Stomach smooth muscle (tissue), 2 donors: ENCODE measurements around the gene FADS3.

Source experiments
- H3K27ac ChIP-seq: one replicate; pipeline ENCODE4 v1.7.0; 2013; ENCODE audit warnings: mild to moderate bottlenecking, low read length, inconsistent platforms
- H3K27me3 ChIP-seq, 2 donors: one replicate each; pipeline ENCODE4 v1.7.0; 2013; ENCODE audit warnings: low read length in 2 of 2; ENCODE audit not compliant: insufficient read depth in 2 of 2, control insufficient read depth in 1 of 2
- H3K36me3 ChIP-seq, 2 donors: one replicate each; pipeline ENCODE4 v1.7.0; 2013; ENCODE audit warnings: low read length in 2 of 2; ENCODE audit not compliant: control insufficient read depth in 2 of 2, insufficient read depth in 2 of 2
- H3K4me1 ChIP-seq: one replicate; pipeline ENCODE4 v1.7.0; 2013; ENCODE audit warnings: low read length; ENCODE audit not compliant: control insufficient read depth, insufficient read depth
- H3K4me3 ChIP-seq, 2 donors: one replicate each; pipeline ENCODE4 v1.7.0; 2013; ENCODE audit warnings: low read length in 2 of 2
- H3K9ac ChIP-seq, 2 donors: one replicate each; pipeline ENCODE4 v1.7.0; 2013; ENCODE audit warnings: low read length in 2 of 2, mild to moderate bottlenecking in 1 of 2
- H3K9me3 ChIP-seq, 2 donors: one replicate each; pipeline ENCODE4 v1.7.0; 2013; ENCODE audit warnings: low read length in 2 of 2; ENCODE audit not compliant: control insufficient read depth in 2 of 2
- donor health status: healthy.
- donor health status: Pancreatic carcinoma.

FADS3 gene

DNA sequence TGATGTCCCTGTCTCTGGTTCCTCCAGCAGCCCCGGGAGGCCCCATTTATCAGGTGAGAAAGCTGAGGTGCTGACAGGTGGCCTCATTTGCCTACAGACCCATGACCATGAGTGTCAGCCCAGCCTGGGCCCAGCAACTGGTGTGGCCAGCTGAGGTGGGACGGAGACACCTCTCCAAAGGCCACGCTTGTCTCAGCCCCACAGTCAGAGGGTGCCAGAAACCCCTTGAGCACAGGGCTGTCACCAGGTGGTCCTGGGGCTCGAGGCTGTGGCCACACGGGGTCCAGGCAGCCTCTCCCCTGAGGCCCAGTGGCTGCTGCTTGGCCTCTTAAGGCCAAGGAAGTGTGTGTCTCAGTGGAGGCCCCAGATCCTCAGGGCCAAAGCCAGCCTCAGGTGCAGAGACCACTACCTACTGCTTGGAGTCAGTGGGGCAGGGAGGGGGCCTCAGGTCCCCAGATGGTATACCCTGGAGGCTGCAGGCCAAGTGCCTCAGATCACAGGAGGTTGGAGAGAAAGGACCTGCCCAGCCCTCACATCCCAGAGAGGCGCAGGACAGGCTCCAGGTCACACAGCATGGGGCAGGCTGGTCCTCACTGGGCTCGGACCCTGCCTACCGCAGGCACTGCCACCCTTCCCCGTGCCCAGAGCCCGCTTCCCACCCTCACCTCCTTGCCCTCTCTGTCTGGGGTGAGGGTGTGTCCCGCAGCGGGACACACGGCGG is 14.6 kb upstream of the FADS3 start:
- peaks cover 4 to 8% of the 10 kb centered on the region in 2 donors for H3K36me3 ChIP-seq
- no peaks in the 10 kb centered on the region for H3K9me3 ChIP-seq
- no peaks in the 10 kb centered on the region for H3K27me3 ChIP-seq
- H3K4me3 ChIP-seq: no peak overlapping the region
- no peak overlapping the region for H3K27ac ChIP-seq
- no peak overlapping the region for H3K9ac ChIP-seq
- H3K4me1 ChIP-seq: peaks cover 14% of the 10 kb centered on the region

GRCh38 chr11:61905067-61905696 is 13.8 kb upstream of the FADS3 start:
- no peak overlapping the region for H3K4me3 ChIP-seq
- H3K27me3 ChIP-seq: no peaks in the 10 kb centered on the region
- peaks cover 14% of the 10 kb centered on the region for H3K4me1 ChIP-seq
- H3K27ac ChIP-seq: no peak overlapping the region
- H3K9ac ChIP-seq: no peak overlapping the region
- peaks cover 4 to 8% of the 10 kb centered on the region in 2 donors for H3K36me3 ChIP-seq
- no peaks in the 10 kb centered on the region for H3K9me3 ChIP-seq

- Histone ChIP-seq H3K36me3 (peaks cover 4 to 8% of the 10 kb centered on the region in 2 donors), H3K4me3 (no peak overlapping the region), H3K27me3 (no peaks in the 10 kb centered on the region), H3K4me1 (peaks cover 19% of the 10 kb centered on the region), H3K9ac (no peak overlapping the region), H3K9me3 (no peaks in the 10 kb centered on the region), H3K27ac (no peak overlapping the region)
Observed at GRCh38 chr11:61904539-61905048, 13.2 kb upstream of the FADS3 start.

DNA sequence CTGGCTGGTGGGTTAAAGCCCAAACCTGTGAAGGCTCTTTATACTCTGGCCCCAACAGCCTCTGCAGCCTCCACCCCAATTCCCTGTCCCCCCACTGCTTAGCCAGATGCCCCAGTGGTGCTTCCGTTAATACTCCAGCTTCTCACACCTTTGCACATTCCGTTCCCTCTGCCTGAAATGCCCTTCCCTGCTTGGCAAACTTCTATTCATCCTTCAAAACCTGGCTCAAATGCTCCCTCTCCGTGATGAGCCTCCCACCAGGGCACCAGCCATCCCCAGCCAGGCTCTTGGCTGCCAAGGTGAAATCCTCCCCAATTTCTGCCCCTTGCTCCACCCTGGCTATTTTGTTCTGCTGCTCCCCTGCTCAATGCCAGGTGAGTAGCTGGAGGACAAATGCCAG is 12.5 kb upstream of the FADS3 start:
- Histone ChIP-seq H3K4me1 (peaks cover 19% of the 10 kb centered on the region), H3K27me3 (no peaks in the 10 kb centered on the region), H3K9me3 (no peaks in the 10 kb centered on the region), H3K4me3 (no peak overlapping the region), H3K36me3 (peaks cover 4 to 8% of the 10 kb centered on the region in 2 donors), H3K27ac (no peak overlapping the region), H3K9ac (no peak overlapping the region)

- Histone ChIP-seq H3K9ac (no peak overlapping the region), H3K9me3 (no peaks in the 10 kb centered on the region), H3K4me1 (peaks cover 14% of the 10 kb centered on the region), H3K36me3 (peaks cover 4 to 8% of the 10 kb centered on the region in 2 donors), H3K27ac (no peak overlapping the region), H3K4me3 (no peak overlapping the region), H3K27me3 (no peaks in the 10 kb centered on the region)
Observed at GRCh38 chr11:61902313-61902712, 11.0 kb upstream of the FADS3 start.

GRCh38 chr11:61901397-61901796 is 10.1 kb upstream of the FADS3 start:
- Histone ChIP-seq H3K27me3 (no peaks in the 10 kb centered on the region), H3K36me3 (peaks cover 0 to 5% of the 10 kb centered on the region in 2 donors), H3K4me3 (no peak overlapping the region), H3K9me3 (no peaks in the 10 kb centered on the region), H3K27ac (no peak overlapping the region), H3K9ac (no peak overlapping the region), H3K4me1 (peaks cover 14% of the 10 kb centered on the region)

DNA sequence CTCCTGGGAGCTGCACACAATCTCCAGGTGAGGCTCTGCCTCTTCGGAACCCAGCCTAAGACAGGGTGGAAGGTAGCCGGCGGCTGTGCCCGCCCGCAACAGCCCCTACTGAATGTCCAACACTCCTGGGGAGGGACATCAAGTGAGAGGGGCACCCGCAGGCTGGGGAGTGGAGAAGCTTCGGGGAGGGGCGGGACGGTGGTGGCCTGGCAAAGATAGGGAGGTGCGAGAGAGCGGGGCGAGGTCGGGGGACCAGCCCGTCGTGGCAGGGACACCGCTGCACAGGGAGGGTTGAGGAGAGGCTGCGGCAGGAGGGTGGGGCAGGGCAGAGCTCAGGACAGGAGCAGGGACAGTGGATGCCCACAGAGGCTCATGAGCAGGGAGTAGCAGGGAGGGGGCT is 8.9 kb upstream of the FADS3 start:
- no peak overlapping the region for H3K27ac ChIP-seq
- H3K4me3 ChIP-seq: no peak overlapping the region
- H3K4me1 ChIP-seq: peaks cover 14% of the 10 kb centered on the region
- no peaks in the 10 kb centered on the region for H3K27me3 ChIP-seq
- no peak overlapping the region for H3K9ac ChIP-seq
- no peaks in the 10 kb centered on the region for H3K36me3 ChIP-seq
- no peaks in the 10 kb centered on the region for H3K9me3 ChIP-seq

DNA sequence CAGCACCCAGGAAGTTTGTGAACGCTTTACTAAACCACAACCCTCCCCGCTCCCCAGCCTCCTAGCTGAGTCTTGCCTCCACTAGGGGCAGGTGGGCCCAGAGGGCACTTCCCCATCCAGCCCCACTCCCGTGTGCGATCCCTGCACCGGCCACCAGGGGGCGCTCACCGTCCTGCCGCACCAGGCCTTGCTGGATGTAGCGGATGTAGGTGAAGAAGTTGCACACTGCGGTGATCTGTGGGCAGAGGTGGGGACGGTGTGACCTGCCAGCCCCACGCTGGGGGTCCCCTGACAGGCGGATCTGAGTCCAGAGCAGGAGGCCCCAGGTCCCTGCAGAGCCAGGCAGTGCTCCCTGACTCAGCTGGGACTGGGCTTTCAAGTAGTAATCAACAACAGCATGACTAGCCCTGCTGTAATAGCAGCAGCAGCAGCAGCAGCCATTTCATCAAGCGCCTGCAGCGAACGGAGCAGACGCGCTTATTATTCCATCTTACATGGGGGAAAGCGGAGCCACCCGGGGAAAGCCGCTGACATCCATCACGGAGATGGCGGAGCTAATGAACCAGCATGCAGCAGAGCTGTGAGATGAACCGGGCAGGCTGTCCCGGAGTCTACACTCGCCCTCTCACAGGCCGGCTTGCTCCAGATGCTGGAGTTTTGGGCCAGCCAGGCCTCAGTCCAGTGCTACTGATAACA is 7.9 kb upstream of the FADS3 start:
- peaks cover 14% of the 10 kb centered on the region for H3K4me1 ChIP-seq
- H3K9ac ChIP-seq: no peak overlapping the region
- H3K4me3 ChIP-seq: no peak overlapping the region
- no peak overlapping the region for H3K27ac ChIP-seq
- H3K36me3 ChIP-seq: no peaks in the 10 kb centered on the region
- H3K27me3 ChIP-seq: no peaks in the 10 kb centered on the region
- no peaks in the 10 kb centered on the region for H3K9me3 ChIP-seq

DNA sequence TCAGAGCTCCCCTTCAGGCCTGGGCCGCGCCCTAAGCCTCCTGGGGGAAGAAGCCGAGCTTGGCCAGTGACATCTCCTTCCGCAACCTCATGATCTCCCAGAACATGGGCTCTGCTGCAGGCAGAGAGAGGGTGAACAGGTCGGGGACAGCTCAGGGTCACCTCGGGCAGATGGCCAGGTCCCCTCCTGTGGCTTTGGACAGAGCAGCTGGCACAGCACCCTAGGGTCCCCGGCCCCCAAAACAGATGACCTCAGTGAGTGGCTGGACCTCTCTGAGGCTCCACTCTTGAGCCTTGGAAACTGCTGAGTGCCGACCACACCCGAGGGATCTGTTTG is 6.9 kb upstream of the FADS3 start:
- no peaks in the 10 kb centered on the region for H3K9me3 ChIP-seq
- H3K27ac ChIP-seq: no peak overlapping the region
- H3K36me3 ChIP-seq: no peaks in the 10 kb centered on the region
- H3K9ac ChIP-seq: no peak overlapping the region
- H3K4me1 ChIP-seq: peaks cover 14% of the 10 kb centered on the region
- H3K4me3 ChIP-seq: no peak overlapping the region
- H3K27me3 ChIP-seq: no peaks in the 10 kb centered on the region

DNA sequence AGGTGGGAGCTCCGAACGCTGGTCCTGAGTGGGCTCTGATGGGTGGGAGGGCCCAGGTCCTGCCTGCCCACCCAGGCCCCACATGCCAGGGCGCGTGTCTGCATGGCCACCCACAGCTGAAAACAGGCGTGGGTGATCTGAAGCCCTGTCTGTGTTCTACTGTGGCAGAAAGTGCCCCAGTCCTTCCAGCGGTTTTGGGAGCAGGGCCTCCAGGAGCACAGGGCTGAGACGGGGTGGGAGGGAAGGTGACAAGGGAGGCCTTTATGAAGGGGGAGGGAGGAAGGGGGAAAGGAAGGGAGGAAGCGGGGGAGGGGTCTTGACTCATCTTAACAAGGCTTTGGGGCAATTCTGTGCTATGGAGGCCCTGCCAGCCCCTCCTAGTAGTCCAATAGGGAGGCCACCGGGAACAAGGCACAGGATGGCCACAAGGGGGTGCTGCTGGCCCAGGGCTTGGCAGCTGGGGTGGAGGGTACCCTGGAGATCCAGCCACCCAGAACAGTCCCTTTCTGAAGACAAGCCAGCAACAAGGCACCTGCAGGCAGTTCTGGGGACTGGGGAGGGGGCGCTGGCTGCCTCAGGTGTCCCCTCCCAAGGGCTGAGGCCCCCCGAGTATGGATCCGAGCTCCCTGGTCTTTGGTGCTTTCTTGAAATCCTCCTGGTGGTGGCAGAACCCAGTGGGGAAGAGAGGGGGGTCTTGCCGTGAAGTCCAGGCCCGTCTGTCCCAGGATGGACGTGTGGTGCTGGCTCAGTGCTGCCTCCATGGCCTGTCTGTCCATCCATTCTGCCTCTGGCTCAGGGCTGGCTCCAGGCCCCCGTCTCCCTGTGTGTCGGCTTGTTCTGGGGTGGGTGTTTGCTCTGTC is 6.3 kb upstream of the FADS3 start:
- no peak overlapping the region for H3K9ac ChIP-seq
- H3K27ac ChIP-seq: no peak overlapping the region
- H3K4me1 ChIP-seq: peaks cover 14% of the 10 kb centered on the region
- no peaks in the 10 kb centered on the region for H3K27me3 ChIP-seq
- no peak overlapping the region for H3K4me3 ChIP-seq
- no peaks in the 10 kb centered on the region for H3K9me3 ChIP-seq
- no peaks in the 10 kb centered on the region for H3K36me3 ChIP-seq
